Heart right ventricle (tissue), 16 donors: ENCODE data around the gene PDE4D. TPM values are rescaled to one million over a fixed set of nuclear protein-coding genes. Genes with fewer than 3 reads are reported as not detected.

Experiments used
- ATAC-seq, 8 donors: fragments of 200-7000 bp; cut with Tn5 transposase; one replicate each; pipeline ENCODE4 v1.9.1; 2020; ENCODE audit warnings: mild to moderate bottlenecking in 8 of 8, moderate library complexity in 8 of 8, moderate number of reproducible peaks in 1 of 8
- DNase-seq, 2 donors: peaks; one replicate each; pipeline ENCODE4 v3.0.0-alpha.2; 2020
- H3K27ac ChIP-seq, 10 donors: fragments of 200-600 bp; sonication (generic) in 2 of 10; one replicate each; pipeline versions ENCODE4 v1.5.0 to v1.8.0; 2020 to 2022; ENCODE audit warnings: mild to moderate bottlenecking in 3 of 10
- H3K27me3 ChIP-seq, 7 donors: fragments of 200-600 bp; one replicate each; pipeline ENCODE4 v1.8.0; 2021 to 2022; ENCODE audit warnings: mild to moderate bottlenecking in 2 of 7
- H3K36me3 ChIP-seq, 9 donors: fragments of 200-600 bp; sonication (generic) in 1 of 9; one replicate each; pipeline versions ENCODE4 v1.5.0 to v1.8.0; 2020 to 2022; ENCODE audit warnings: mild to moderate bottlenecking in 2 of 9
- H3K4me1 ChIP-seq, 9 donors: fragments of 200-600 bp; sonication (generic) in 1 of 9; one replicate each; pipeline versions ENCODE4 v1.5.0 to v1.8.0; 2020 to 2022; ENCODE audit warnings: mild to moderate bottlenecking in 4 of 9
- H3K4me3 ChIP-seq, 10 donors: fragments of 200-600 bp; sonication (generic) in 2 of 10; one replicate each; pipeline versions ENCODE4 v1.5.0 to v1.8.0; 2020 to 2022; ENCODE audit warnings: mild to moderate bottlenecking in 7 of 10, moderate library complexity in 2 of 10
- H3K9me3 ChIP-seq, 11 donors: fragments of 200-600 bp in 10 of 11; sonication (generic) in 2 of 11; one replicate each; pipeline versions ENCODE4 v1.5.0 to v1.8.0; 2013 to 2022; ENCODE audit warnings: mild to moderate bottlenecking in 2 of 11, control low read depth in 1 of 11, moderate library complexity in 1 of 11
- CTCF ChIP-seq, 9 donors: fragments of 200-600 bp; sonication (generic) in 2 of 9; IDR thresholded peaks; one replicate each; pipeline versions ENCODE4 v1.5.0 to v1.8.0; 2021 to 2022; ENCODE audit warnings: antibody characterized with exemption in 9 of 9, mild to moderate bottlenecking in 5 of 9, moderate library complexity in 1 of 9
- WGBS, 2 donors: extraction: QIAGEN DNeasy Blood & Tissue Kit; methylation state at CpG; one replicate each; pipeline ENCODE4 v1.1.7; 2013; ENCODE audit warnings: inconsistent platforms in 1 of 2; 5-methylcytosine and 5-hydroxymethylcytosine counted together
- intact Hi-C, 10 donors: fragments of 100-400 bp; cut with DNase I; formaldehyde crosslinking; loops; one replicate each; pipeline versions ENCODE4 v1.11.1 to v1.14.2; 2022
- polyA plus RNA-seq, 2 donors: library from polyadenylated mRNA; stranded (reverse); fragments of 200-250 nt; gene quantifications; one replicate each; pipeline ENCODE4 v1.2.3, GENCODE V29; 2013
- total RNA-seq, 10 donors: library from RNA; stranded (reverse); fragmentation: NEBNext Ultra II Directional in 3 of 10; extraction: Animal tissue kit (Norgen Biotek cat#: 25700) in 3 of 10; gene quantifications; one replicate each; pipeline versions ENCODE4 v1.2.1 to v1.2.4, GENCODE V29; 2021 to 2023
- donor health status: Arrhythmogenic right ventricular cardiomyopathy.
- donor health status: ischemic (EF 13 %, LVEDD 7.1; RV severe dilation, severe dysfunction).
- donor health status: healthy with polysubstance abuse.
- donor health status: DM: no; HTN: yes; CAD: no.
- donor health status: DM: no; HTN: no; CAD: no.
- donor health status: ischemic (EF 25% LVEDD 6.9; RV normal size, moderate dysfunction).
- donor health status: ischemic (EF 25% LVEDD 5.7; RV mildly dilated, moderate dysfunction).
- donor health status: healthy.
- donor health status: DM: yes; HTN: yes; CAD: no.
- donor health status: Ischemic cardiomyopathy.
- donor health status: ischemic (EF 35%, LVEDD 5.7; RV mildly dilated, moderate dysfunction).
- donor health status: nonischemic (EF 11% LVEDD 7.7; RV severe dilation, severe dysfunction).
- donor health status: DM: yes; HTN: yes; CAD: no.
- donor health status: PGD.
- donor health status: ischemic (EF 29% LVEDD 5.4; RV normal size, mild dysfunction).
- donor health status: nonischemic (EF 23%, LVEDD 6.1; RV moderate dilation, normal function).

PDE4D gene
- total and polyA plus RNA-seq, 12 donors: 5.8 to 83.2 (median 39.5) TPM

GRCh38 chr5:59208474-59208873 is 685.1 kb downstream of the PDE4D start:
- Histone ChIP-seq H3K9me3 (no peaks in the 10 kb centered on the region), H3K4me3 (no peak overlapping the region), H3K27me3 (no peaks in the 10 kb centered on the region), H3K4me1 (peaks cover 0 to 44% (median 23%) of the 10 kb centered on the region in 9 donors), H3K36me3 (peaks cover 0 to 14% (median 0%) of the 10 kb centered on the region in 9 donors), H3K27ac (peak overlapping the region in 1 of 10 donors; percentile 21)
- intact Hi-C loops: no loop called here
- no peak for ATAC-seq
- TF ChIP-seq CTCF (IDR thresholded peaks at IDR 0.05): no peak
- no peak for DNase-seq

GRCh38 chr5:59207401-59207800 is 686.1 kb downstream of the PDE4D start:
- peaks cover 0 to 9% (median 0%) of the 10 kb centered on the region in 9 donors for H3K36me3 ChIP-seq
- WGBS, 2 donors: 81 to 83% methylated on average over 1 of the region's 1 CpG
- H3K27me3 ChIP-seq: no peaks in the 10 kb centered on the region
- no peak for ATAC-seq
- no peak for TF ChIP-seq CTCF (IDR thresholded peaks at IDR 0.05)
- H3K4me3 ChIP-seq: no peak overlapping the region
- peak overlapping the region in 2 of 10 donors; percentile 29 to 41 for H3K27ac ChIP-seq
- no peaks in the 10 kb centered on the region for H3K9me3 ChIP-seq
- H3K4me1 ChIP-seq: peaks cover 0 to 44% (median 23%) of the 10 kb centered on the region in 9 donors
- DNase-seq: no peak
- intact Hi-C loops: no loop called here

- Histone ChIP-seq H3K36me3 (no peaks in the 10 kb centered on the region), H3K9me3 (no peaks in the 10 kb centered on the region), H3K27me3 (no peaks in the 10 kb centered on the region), H3K4me3 (no peak overlapping the region), H3K4me1 (peaks cover 0 to 44% (median 23%) of the 10 kb centered on the region in 9 donors), H3K27ac (peak overlapping the region in 3 of 10 donors; percentile 4 to 41 (median 37))
- intact Hi-C loops: no loop called here
- ATAC-seq (peak in 5 of 8 donors; percentile 38 to 87 (median 57)), DNase-seq (no peak)
- WGBS, 2 donors: 70 to 72% methylated on average over 1 of the region's 1 CpG
- no peak for TF ChIP-seq CTCF (IDR thresholded peaks at IDR 0.05)
Observed at GRCh38 chr5:59206132-59206581, 687.4 kb downstream of the PDE4D start.

DNA sequence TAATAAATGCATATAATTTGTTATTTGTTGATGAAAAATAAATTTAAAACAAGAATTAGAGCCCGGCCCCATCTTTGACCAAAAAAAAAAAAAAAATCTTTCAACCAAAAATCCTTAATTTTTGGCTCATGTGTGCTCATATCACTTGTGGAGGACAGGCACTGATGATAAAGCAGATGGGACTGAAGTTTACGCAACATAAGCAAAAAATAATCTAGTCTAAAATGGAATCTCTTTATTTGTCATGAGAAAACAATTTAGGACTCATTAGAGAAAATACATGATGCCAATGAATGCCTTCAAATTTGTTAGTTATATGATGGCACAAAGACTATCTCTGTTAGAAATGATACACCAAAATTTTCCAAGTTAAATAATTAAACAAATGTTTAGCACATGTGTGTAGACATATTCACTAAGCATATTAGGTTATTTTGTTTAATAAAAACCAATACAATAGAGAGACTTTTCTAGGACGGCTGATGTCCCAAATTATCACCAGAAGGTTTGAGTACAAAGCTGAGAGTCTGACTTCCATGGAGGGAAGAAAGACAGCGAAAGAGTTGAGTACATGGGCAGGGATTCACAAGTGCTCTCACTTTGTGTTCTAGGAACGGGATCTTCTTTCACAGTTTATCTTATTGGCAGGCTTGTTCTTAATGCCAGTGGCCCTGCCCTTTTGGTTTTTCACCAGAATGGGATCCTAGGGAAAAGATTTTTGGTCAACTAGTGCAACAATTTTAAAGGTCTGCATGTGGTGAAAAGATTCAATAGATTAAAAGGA is 689.2 kb downstream of the PDE4D start:
- intact Hi-C loops: no loop called here
- H3K36me3 ChIP-seq: no peaks in the 10 kb centered on the region
- H3K9me3 ChIP-seq: no peaks in the 10 kb centered on the region
- no peaks in the 10 kb centered on the region for H3K27me3 ChIP-seq
- H3K4me1 ChIP-seq: peaks cover 0 to 33% (median 18%) of the 10 kb centered on the region in 9 donors
- TF ChIP-seq CTCF (IDR thresholded peaks at IDR 0.05): no peak
- peak in 1 of 8 donors; percentile 38 for ATAC-seq
- WGBS, 2 donors: 62 to 75% methylated on average over 5 of the region's 5 CpGs
- DNase-seq: no peak
- H3K27ac ChIP-seq: no peak overlapping the region
- H3K4me3 ChIP-seq: no peak overlapping the region
